Measurements from ENCODE around the gene TUBB4A. TPM values are rescaled to one million over a fixed set of nuclear protein-coding genes. Genes with fewer than 3 reads are reported as not detected.

Gene TUBB4A
- total RNA-seq, 1 experiment from 2014 or later = not detected

- H3K36me3 ChIP-seq = peaks cover 22% of the 10 kb centered on the region
- peak overlapping the region; percentile 74 for H3K27ac ChIP-seq
- no peaks in the 10 kb centered on the region for H3K9me3 ChIP-seq (replicated peaks)
- H3K4me1 ChIP-seq (replicated peaks) = peaks cover 19% of the 10 kb centered on the region
- no peaks in the 10 kb centered on the region for H3K27me3 ChIP-seq (replicated peaks)
- no peak for DNase-seq (ENCODE audit: low read depth in 1 of 2, low spot score in 2 of 2)
- peak overlapping the region; percentile 60 for H3K4me3 ChIP-seq
These were observed 29.2 kb upstream of the TUBB4A start for GRCh38 chr19:6531163-6531955.

- H3K36me3 ChIP-seq = peaks cover 14% of the 10 kb centered on the region
- peak; percentile 90 to 92 for DNase-seq (ENCODE audit: low read depth in 1 of 2, low spot score in 2 of 2)
These were observed 28.5 kb upstream of the TUBB4A start, which contains the start of gene TNFSF9 for GRCh38 chr19:6530386-6531162. Gene TNFSF9, plus strand, starts transcription at chr19:6531026. Its CDS starts 11 bp downstream, at chr19:6531037.

GRCh38 chr19:6529937-6530385, 27.9 kb upstream of the TUBB4A start:
- H3K4me1 ChIP-seq (replicated peaks) = peaks cover 19% of the 10 kb centered on the region
- no peaks in the 10 kb centered on the region for H3K27me3 ChIP-seq (replicated peaks)
- H3K36me3 ChIP-seq = peaks cover 11% of the 10 kb centered on the region
- no peak for DNase-seq (ENCODE audit: low read depth in 1 of 2, low spot score in 2 of 2)
- H3K27ac ChIP-seq = peak overlapping the region; percentile 74
- peak overlapping the region; percentile 60 for H3K4me3 ChIP-seq
- H3K9me3 ChIP-seq (replicated peaks) = no peaks in the 10 kb centered on the region

More at GRCh38 chr19:6530386-6531162, 28.5 kb upstream of the TUBB4A start, which contains the start of gene TNFSF9:
- Histone ChIP-seq H3K4me1 (replicated peaks) (peaks cover 19% of the 10 kb centered on the region), H3K9me3 (replicated peaks) (no peaks in the 10 kb centered on the region), H3K27me3 (replicated peaks) (no peaks in the 10 kb centered on the region), H3K27ac (peak within 1 kb of the TSS; percentile 74), H3K4me3 (peak within 1 kb of the TSS; percentile 60)

GRCh38 chr19:6529351-6529750, 27.2 kb upstream of the TUBB4A start:
- Histone ChIP-seq H3K4me3 (no peak overlapping the region), H3K36me3 (peaks cover 5% of the 10 kb centered on the region; the same call in 1 of the 2 replicates), H3K27ac (no peak overlapping the region), H3K9me3 (replicated peaks) (no peaks in the 10 kb centered on the region), H3K27me3 (replicated peaks) (no peaks in the 10 kb centered on the region), H3K4me1 (replicated peaks) (peaks cover 19% of the 10 kb centered on the region)
- no peak for DNase-seq (ENCODE audit: low read depth in 1 of 2, low spot score in 2 of 2)

- no peak for DNase-seq (ENCODE audit: low read depth in 1 of 2, low spot score in 2 of 2)
- Histone ChIP-seq H3K27me3 (replicated peaks) (no peaks in the 10 kb centered on the region), H3K27ac (no peak overlapping the region), H3K4me1 (replicated peaks) (peaks cover 19% of the 10 kb centered on the region), H3K4me3 (no peak overlapping the region), H3K9me3 (replicated peaks) (no peaks in the 10 kb centered on the region), H3K36me3 (peaks cover 5% of the 10 kb centered on the region; the same call in 1 of the 2 replicates)
These were observed 26.5 kb upstream of the TUBB4A start for GRCh38 chr19:6528544-6529121.

GRCh38 chr19:6527893-6528543, 25.9 kb upstream of the TUBB4A start:
- Histone ChIP-seq H3K27ac (no peak overlapping the region), H3K27me3 (replicated peaks) (no peaks in the 10 kb centered on the region), H3K4me3 (no peak overlapping the region), H3K4me1 (replicated peaks) (peaks cover 19% of the 10 kb centered on the region), H3K36me3 (peaks cover 5% of the 10 kb centered on the region; the same call in 1 of the 2 replicates), H3K9me3 (replicated peaks) (no peaks in the 10 kb centered on the region)
- no peak for DNase-seq (ENCODE audit: low read depth in 1 of 2, low spot score in 2 of 2)

GRCh38 chr19:6524311-6524710, 22.2 kb upstream of the TUBB4A start:
- no peak overlapping the region for H3K4me3 ChIP-seq
- H3K9me3 ChIP-seq (replicated peaks) = no peaks in the 10 kb centered on the region
- no peak for DNase-seq (ENCODE audit: low read depth in 1 of 2, low spot score in 2 of 2)
- no peaks in the 10 kb centered on the region for H3K36me3 ChIP-seq
- H3K27ac ChIP-seq = no peak overlapping the region
- peaks cover 14% of the 10 kb centered on the region for H3K4me1 ChIP-seq (replicated peaks)
- H3K27me3 ChIP-seq (replicated peaks) = no peaks in the 10 kb centered on the region

GRCh38 chr19:6522712-6523111, 20.6 kb upstream of the TUBB4A start:
- no peak for DNase-seq (ENCODE audit: low read depth in 1 of 2, low spot score in 2 of 2)
- no peaks in the 10 kb centered on the region for H3K27me3 ChIP-seq (replicated peaks)
- H3K4me3 ChIP-seq = no peak overlapping the region
- no peak overlapping the region for H3K27ac ChIP-seq
- no peaks in the 10 kb centered on the region for H3K36me3 ChIP-seq
- H3K4me1 ChIP-seq (replicated peaks) = peaks cover 29% of the 10 kb centered on the region
- no peaks in the 10 kb centered on the region for H3K9me3 ChIP-seq (replicated peaks)

- Histone ChIP-seq H3K9me3 (replicated peaks) (no peaks in the 10 kb centered on the region), H3K27me3 (replicated peaks) (no peaks in the 10 kb centered on the region), H3K36me3 (no peaks in the 10 kb centered on the region), H3K4me1 (replicated peaks) (peaks cover 35% of the 10 kb centered on the region), H3K27ac (no peak overlapping the region), H3K4me3 (no peak overlapping the region)
- DNase-seq (ENCODE audit: low read depth in 1 of 2, low spot score in 2 of 2) = no peak
These were observed 19.9 kb upstream of the TUBB4A start for GRCh38 chr19:6521718-6522646.

- H3K9me3 ChIP-seq (replicated peaks) = no peaks in the 10 kb centered on the region
- H3K4me3 ChIP-seq = no peak overlapping the region
- H3K27ac ChIP-seq = no peak overlapping the region
- peak in 1 of 2 experiments; percentile 48 for DNase-seq (ENCODE audit: low read depth in 1 of 2, low spot score in 2 of 2)
- H3K4me1 ChIP-seq (replicated peaks) = peaks cover 44% of the 10 kb centered on the region
- H3K27me3 ChIP-seq (replicated peaks) = no peaks in the 10 kb centered on the region
- no peaks in the 10 kb centered on the region for H3K36me3 ChIP-seq
These were observed 17.2 kb upstream of the TUBB4A start for GRCh38 chr19:6519289-6519688.

- Histone ChIP-seq H3K4me1 (replicated peaks) (peaks cover 44% of the 10 kb centered on the region), H3K9me3 (replicated peaks) (no peaks in the 10 kb centered on the region), H3K4me3 (no peak overlapping the region), H3K36me3 (no peaks in the 10 kb centered on the region), H3K27me3 (replicated peaks) (no peaks in the 10 kb centered on the region), H3K27ac (no peak overlapping the region)
- DNase-seq (ENCODE audit: low read depth in 1 of 2, low spot score in 2 of 2) = no peak
These were observed 16.2 kb upstream of the TUBB4A start for GRCh38 chr19:6518145-6518911.

Data from SJSA1 (cell line).